ENCODE measurements around the gene HACD3.

DNA sequence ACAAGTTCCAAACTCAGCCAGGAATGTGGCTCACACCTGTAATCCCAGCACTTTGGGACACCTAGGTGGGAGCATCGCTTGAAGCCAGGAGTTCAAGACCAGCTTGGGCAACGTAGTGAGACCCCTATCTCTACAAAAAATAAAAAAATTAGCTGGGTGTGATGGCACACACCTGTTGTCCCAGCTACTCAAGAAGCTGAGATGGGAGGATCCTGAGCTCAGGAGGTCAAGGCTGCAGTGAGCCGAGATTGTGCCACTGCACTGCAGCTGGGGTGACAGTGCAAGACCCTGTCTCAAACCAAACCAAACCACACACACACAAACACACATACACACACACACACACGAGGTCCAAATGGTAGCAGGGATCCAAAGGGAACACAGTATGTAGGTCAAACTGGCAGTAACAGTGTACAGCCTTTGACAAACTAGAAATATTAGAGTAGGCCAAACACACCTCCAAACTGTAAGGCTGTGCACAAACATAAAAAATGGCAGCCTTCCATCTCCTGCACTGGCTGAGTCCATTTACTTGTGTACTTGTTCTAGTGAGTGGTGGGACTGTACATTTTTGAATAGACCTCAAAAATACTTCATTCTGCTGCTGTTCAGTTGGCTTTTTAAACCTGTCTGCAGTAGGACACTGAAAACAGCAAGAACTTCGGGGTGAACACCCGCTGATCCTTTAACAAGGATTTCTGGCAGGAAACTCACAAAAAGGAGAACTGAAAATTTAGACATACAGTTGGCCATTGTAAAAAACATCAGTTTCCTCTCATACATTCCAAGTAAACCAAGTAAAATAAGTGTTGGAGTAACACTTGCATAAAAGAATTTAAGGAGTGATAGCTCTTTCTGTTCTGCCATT, 47.1 kb downstream of the HACD3 start:
- TF ChIP-seq, protein P1, sequence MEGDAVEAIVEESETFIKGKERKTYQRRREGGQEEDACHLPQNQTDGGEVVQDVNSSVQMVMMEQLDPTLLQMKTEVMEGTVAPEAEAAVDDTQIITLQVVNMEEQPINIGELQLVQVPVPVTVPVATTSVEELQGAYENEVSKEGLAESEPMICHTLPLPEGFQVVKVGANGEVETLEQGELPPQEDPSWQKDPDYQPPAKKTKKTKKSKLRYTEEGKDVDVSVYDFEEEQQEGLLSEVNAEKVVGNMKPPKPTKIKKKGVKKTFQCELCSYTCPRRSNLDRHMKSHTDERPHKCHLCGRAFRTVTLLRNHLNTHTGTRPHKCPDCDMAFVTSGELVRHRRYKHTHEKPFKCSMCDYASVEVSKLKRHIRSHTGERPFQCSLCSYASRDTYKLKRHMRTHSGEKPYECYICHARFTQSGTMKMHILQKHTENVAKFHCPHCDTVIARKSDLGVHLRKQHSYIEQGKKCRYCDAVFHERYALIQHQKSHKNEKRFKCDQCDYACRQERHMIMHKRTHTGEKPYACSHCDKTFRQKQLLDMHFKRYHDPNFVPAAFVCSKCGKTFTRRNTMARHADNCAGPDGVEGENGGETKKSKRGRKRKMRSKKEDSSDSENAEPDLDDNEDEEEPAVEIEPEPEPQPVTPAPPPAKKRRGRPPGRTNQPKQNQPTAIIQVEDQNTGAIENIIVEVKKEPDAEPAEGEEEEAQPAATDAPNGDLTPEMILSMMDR (IDR thresholded peaks at IDR 0.05; ENCODE audit: low read length): no peak
- TF ChIP-seq EZH2 (optimal IDR thresholded peaks at IDR 0.05; ENCODE audit: low read depth, low read length): no peak
